ENCODE data around the gene REPS1. TPM values are rescaled to one million over a fixed set of nuclear protein-coding genes. Genes with fewer than 3 reads are reported as not detected.

The REPS1 gene
- total RNA-seq, 4 donors from 2014 or later, result 30.8 to 60.3 (median 43.2) TPM

GRCh38 chr6:138869398-138869797 lies 118.7 kb downstream of the REPS1 start:
- TF ChIP-seq POLR2A (IDR thresholded peaks at IDR 0.05), result no peak
- no peak for TF ChIP-seq CTCF (IDR thresholded peaks at IDR 0.05)
- H3K36me3 ChIP-seq, result no peaks in the 10 kb centered on the region
- H3K4me1 ChIP-seq, result peaks cover 0 to 25% (median 5%) of the 10 kb centered on the region in 3 donors
- DNase-seq, result no peak
- intact Hi-C loops (cut with DNase I), result no loop called here
- peak overlapping the region in 2 of 4 donors; percentile 15 to 42 for H3K27ac ChIP-seq
- WGBS, 2 donors, result 19% methylated on average over 4 of the region's 4 CpGs; no CpG with 5 or more reads in 1 of the 2 donors
- no peaks in the 10 kb centered on the region for H3K9me3 ChIP-seq
- no peak overlapping the region for H3K4me3 ChIP-seq
- no peaks in the 10 kb centered on the region for H3K27me3 ChIP-seq

GRCh38 chr6:138868181-138868580 lies 119.9 kb downstream of the REPS1 start:
- no peak for DNase-seq
- Histone ChIP-seq H3K4me3 (no peak overlapping the region), H3K27ac (no peak overlapping the region), H3K36me3 (no peaks in the 10 kb centered on the region), H3K9me3 (no peaks in the 10 kb centered on the region), H3K4me1 (peaks cover 0 to 25% (median 5%) of the 10 kb centered on the region in 3 donors), H3K27me3 (no peaks in the 10 kb centered on the region)
- intact Hi-C loops (cut with DNase I), result no loop called here
- no peak for TF ChIP-seq CTCF (IDR thresholded peaks at IDR 0.05)
- TF ChIP-seq POLR2A (IDR thresholded peaks at IDR 0.05), result no peak

- no peaks in the 10 kb centered on the region for H3K9me3 ChIP-seq
- H3K27me3 ChIP-seq, result no peaks in the 10 kb centered on the region
- H3K27ac ChIP-seq, result no peak overlapping the region
- TF ChIP-seq POLR2A (IDR thresholded peaks at IDR 0.05) (no peak), CTCF (IDR thresholded peaks at IDR 0.05) (no peak)
- peaks cover 0 to 25% (median 5%) of the 10 kb centered on the region in 3 donors for H3K4me1 ChIP-seq
- H3K36me3 ChIP-seq, result no peaks in the 10 kb centered on the region
- DNase-seq, result no peak
- WGBS, 2 donors, result 81 to 86% methylated on average over 6 of the region's 6 CpGs
- H3K4me3 ChIP-seq, result no peak overlapping the region
- intact Hi-C loops (cut with DNase I), result no loop called here
Observed at GRCh38 chr6:138865480-138866109, 122.5 kb downstream of the REPS1 start.

GRCh38 chr6:138864343-138864890 lies 123.6 kb downstream of the REPS1 start:
- WGBS, 2 donors, result 73 to 76% methylated on average over 6 of the region's 6 CpGs
- peaks cover 0 to 15% (median 2%) of the 10 kb centered on the region in 3 donors for H3K4me1 ChIP-seq
- no peak overlapping the region for H3K4me3 ChIP-seq
- H3K27me3 ChIP-seq, result no peaks in the 10 kb centered on the region
- intact Hi-C loops (cut with DNase I), result no loop called here
- H3K27ac ChIP-seq, result no peak overlapping the region
- TF ChIP-seq CTCF (IDR thresholded peaks at IDR 0.05), result no peak
- TF ChIP-seq POLR2A (IDR thresholded peaks at IDR 0.05), result no peak
- H3K9me3 ChIP-seq, result no peaks in the 10 kb centered on the region
- no peaks in the 10 kb centered on the region for H3K36me3 ChIP-seq
- no peak for DNase-seq

GRCh38 chr6:138863321-138863720 lies 124.7 kb downstream of the REPS1 start:
- intact Hi-C loops (cut with DNase I), result no loop called here
- WGBS, 2 donors, result 78 to 79% methylated on average over 9 of the region's 9 CpGs

More at GRCh38 chr6:138863321-138863720, 124.7 kb downstream of the REPS1 start:
- no peak for DNase-seq
- no peaks in the 10 kb centered on the region for H3K9me3 ChIP-seq
- no peaks in the 10 kb centered on the region for H3K27me3 ChIP-seq
- TF ChIP-seq POLR2A (IDR thresholded peaks at IDR 0.05), result no peak
- no peak for TF ChIP-seq CTCF (IDR thresholded peaks at IDR 0.05)
- H3K27ac ChIP-seq, result no peak overlapping the region
- H3K4me1 ChIP-seq, result peaks cover 0 to 4% (median 0%) of the 10 kb centered on the region in 3 donors
- no peak overlapping the region for H3K4me3 ChIP-seq
- no peaks in the 10 kb centered on the region for H3K36me3 ChIP-seq
